Gastrocnemius medialis (tissue), 4 donors: ENCODE data around the gene EGFL6. TPM values are rescaled to one million over a fixed set of nuclear protein-coding genes. Genes with fewer than 3 reads are reported as not detected.
A peak's percentile ranks its signal among the peaks of the same experiment; 100 is the strongest.
"Not testable (repeated sequence)": the region's sequence is repeated elsewhere in the genome, so short reads cannot be mapped to it uniquely, and the experiment has no call there.

ENCODE experiments used
- ATAC-seq, 2 donors: fragments of 150-250 bp; one replicate each; pipeline ENCODE4 v1.9.1; 2016
- DNase-seq, 2 donors: peaks; one replicate each; pipeline ENCODE4 v3.0.0-alpha.2; 2019
- H3K27ac ChIP-seq, 4 donors: fragments of 200-600 bp; sonication (generic); 1 replicate in 1 of 4; 2 replicates in 3 of 4; pipeline ENCODE4 v1.5.1; 2016 to 2018; ENCODE audit warnings: mild to moderate bottlenecking in 2 of 4, moderate library complexity in 1 of 4
- H3K27me3 ChIP-seq, 3 donors: fragments of 200-600 bp; sonication (generic) in 2 of 3; 1 replicate in 1 of 3; 2 replicates in 2 of 3; pipeline versions ENCODE4 v1.5.1 to v1.6.0; 2016 to 2019; ENCODE audit warnings: mild to moderate bottlenecking in 1 of 3, moderate library complexity in 1 of 3
- H3K36me3 ChIP-seq, 2 donors: fragments of 200-600 bp; sonication (generic) in 1 of 2; one replicate each; pipeline ENCODE4 v1.5.1; 2017 to 2018
- H3K4me1 ChIP-seq, 2 donors: fragments of 200-600 bp; sonication (generic) in 1 of 2; one replicate each; pipeline ENCODE4 v1.5.1; 2016 to 2017; ENCODE audit warnings: mild to moderate bottlenecking in 2 of 2
- H3K4me3 ChIP-seq, 4 donors: fragments of 200-600 bp; sonication (generic) in 3 of 4; 1 replicate in 1 of 4; 2 replicates in 3 of 4; pipeline ENCODE4 v1.5.1; 2016 to 2019; ENCODE audit warnings: mild to moderate bottlenecking in 2 of 4
- H3K9me3 ChIP-seq, 3 donors: fragments of 200-600 bp; sonication (generic) in 2 of 3; 1 replicate in 1 of 3; 2 replicates in 2 of 3; pipeline ENCODE4 v1.5.1; 2016 to 2019
- CTCF ChIP-seq, 5 experiments: fragments of 450-650 bp in 3 of 5; fragments of 200-600 bp in 2 of 5; sonication (generic) in 2 of 5; IDR thresholded peaks in 4 of 5; conservative IDR thresholded peaks in 1 of 5; 1 replicate in 4 of 5; 2 replicates in 1 of 5; pipeline ENCODE4 v1.5.1; 2016 to 2019; ENCODE audit warnings: antibody characterized with exemption in 5 of 5, mild to moderate bottlenecking in 3 of 5, moderate library complexity in 3 of 5
- POLR2A ChIP-seq, 2 donors: fragments of 450-650 bp; IDR thresholded peaks; one replicate each; pipeline ENCODE4 v1.6.1; 2017; ENCODE audit warnings: antibody characterized with exemption in 2 of 2, mild to moderate bottlenecking in 2 of 2, moderate library complexity in 2 of 2
- in situ Hi-C, 4 donors: fragments of 200-750 bp; cut with MboI; loops; one replicate each; pipeline versions ENCODE4 v1.15.0 to v1.8.0; 2017; ENCODE audit warnings: low sequenced_read_pairs in 4 of 4
- intact Hi-C: fragments of 100-400 bp; cut with DNase I; formaldehyde crosslinking; loops from one replicate; pipeline ENCODE4 v1.15.1; 2023; ENCODE audit warnings: low total_unique reads
- total RNA-seq, 4 donors: library from RNA; depleted of rRNA; stranded (reverse); fragments of >200 nt; gene quantifications; one replicate each; pipeline versions ENCODE4 v1.1.0 to v1.2.3, GENCODE V29; 2016

EGFL6 gene
- total RNA-seq, 4 donors from 2014 or later, result 0.09 TPM; not detected in 3

- ATAC-seq (no peak), DNase-seq (peak in 1 of 2 donors; percentile 21)
- no peaks in the 10 kb centered on the region for H3K36me3 ChIP-seq
- intact Hi-C loops, result loop anchor here (5.0 kb wide), 1 partner anchor 140 kb away; no protein-coding TSS in a partner anchor
- peaks cover 5 to 6% of the 10 kb centered on the region in 2 donors for H3K4me1 ChIP-seq
- in situ Hi-C loops, result loop anchor here (5.0 to 25.0 kb wide), 3 partner anchors 135 to 145 kb away; no protein-coding TSS in a partner anchor
- no peak overlapping the region for H3K27ac ChIP-seq
- TF ChIP-seq CTCF (IDR thresholded peaks at IDR 0.05 in 4 of 5, conservative IDR thresholded peaks at IDR 0.05 in 1 of 5) (no peak), POLR2A (IDR thresholded peaks at IDR 0.05) (no peak)
- peaks cover 0 to 2% (median 0%) of the 10 kb centered on the region in 3 donors for H3K27me3 ChIP-seq
- H3K9me3 ChIP-seq, result no peaks in the 10 kb centered on the region
- H3K4me3 ChIP-seq, result no peak overlapping the region
These were observed 78.4 kb downstream of the EGFL6 start for GRCh38 chrX:13647709-13648212.

DNA sequence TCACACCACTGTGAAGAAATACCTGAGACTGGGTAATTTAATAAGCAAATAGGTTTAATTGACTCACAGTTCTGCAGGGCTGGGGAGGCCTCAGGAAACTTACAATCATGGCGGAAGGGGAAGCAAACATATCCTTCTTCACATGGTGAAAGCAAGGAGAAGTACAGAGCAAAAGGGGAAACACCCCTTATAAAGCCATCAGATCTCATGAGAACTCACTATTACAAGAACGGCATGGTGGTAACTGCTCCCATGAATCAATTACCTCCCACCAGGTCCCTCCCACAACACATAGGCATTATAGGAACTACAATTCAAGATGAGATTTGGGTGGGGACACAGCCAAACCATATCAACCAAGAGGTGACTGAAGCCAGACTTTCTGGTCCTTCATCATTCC is 78.9 kb downstream of the EGFL6 start:
- intact Hi-C loops, result loop anchor here (5.0 kb wide), 1 partner anchor 141 kb away; no protein-coding TSS in a partner anchor
- H3K4me3 ChIP-seq, H3K27me3 ChIP-seq, H3K4me1 ChIP-seq, H3K9me3 ChIP-seq, DNase-seq, H3K27ac ChIP-seq, ATAC-seq, H3K36me3 ChIP-seq: not testable (repeated sequence)
- in situ Hi-C loops, result loop anchor here (5.0 to 25.0 kb wide), 3 partner anchors 136 to 146 kb away; no protein-coding TSS in a partner anchor

DNA sequence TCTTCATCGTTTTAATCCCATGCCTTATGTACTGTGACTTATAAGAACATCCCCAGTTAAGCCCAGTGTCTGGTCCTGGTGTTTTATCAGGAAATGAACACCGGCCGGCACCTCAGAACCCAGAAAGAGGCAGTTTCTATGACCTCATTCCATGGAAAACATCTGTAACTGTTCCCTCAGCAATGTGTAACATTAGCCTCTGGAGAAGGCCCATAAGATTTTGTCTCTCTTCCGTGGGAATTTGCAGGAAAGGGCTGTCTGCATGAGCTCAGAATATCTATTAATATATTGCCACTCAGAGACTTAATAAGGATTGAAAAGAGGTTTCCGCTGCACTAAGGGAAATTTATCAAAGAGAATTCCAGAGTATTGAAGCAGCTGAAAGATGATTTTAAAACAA is 80.4 kb downstream of the EGFL6 start:
- intact Hi-C loops (loop anchor here (5.0 to 10.0 kb wide), 2 partner anchors 143 to 695 kb away; no protein-coding TSS in a partner anchor), in situ Hi-C loops (loop anchor here (5.0 to 25.0 kb wide), 6 partner anchors 85 to 387 kb away; partner anchors contain the start of genes OFD1 (in 2 of the 4), TRAPPC2 (in 2 of the 4) and GEMIN8 (in 1 of the 4))
- no peaks in the 10 kb centered on the region for H3K27me3 ChIP-seq
- DNase-seq, result no peak
- no peak overlapping the region for H3K4me3 ChIP-seq
- H3K4me1 ChIP-seq, result peaks cover 14 to 15% of the 10 kb centered on the region in 2 donors
- H3K27ac ChIP-seq, result peak overlapping the region in 1 of 4 donors; percentile 31
- TF ChIP-seq CTCF (IDR thresholded peaks at IDR 0.05 in 4 of 5, conservative IDR thresholded peaks at IDR 0.05 in 1 of 5), result no peak
- TF ChIP-seq POLR2A (IDR thresholded peaks at IDR 0.05), result no peak
- no peaks in the 10 kb centered on the region for H3K36me3 ChIP-seq
- ATAC-seq, result no peak
- H3K9me3 ChIP-seq, result no peaks in the 10 kb centered on the region

GRCh38 chrX:13650318-13650717 is 80.9 kb downstream of the EGFL6 start:
- DNase-seq, result no peak
- intact Hi-C loops (loop anchor here (10.0 kb wide), 1 partner anchor 696 kb away; no protein-coding TSS in a partner anchor), in situ Hi-C loops (loop anchor here in 3 of 4 donors (10.0 to 25.0 kb wide), 3 partner anchors 84 to 387 kb away; partner anchors contain the start of genes OFD1 (in 2 of the 3), TRAPPC2 (in 2 of the 3) and GEMIN8 (in 1 of the 3))
- no peak for ATAC-seq
- TF ChIP-seq POLR2A (IDR thresholded peaks at IDR 0.05) (no peak), CTCF (IDR thresholded peaks at IDR 0.05 in 4 of 5, conservative IDR thresholded peaks at IDR 0.05 in 1 of 5) (no peak)
- Histone ChIP-seq H3K9me3 (no peaks in the 10 kb centered on the region), H3K27ac (peak overlapping the region in 1 of 4 donors; percentile 31), H3K36me3 (no peaks in the 10 kb centered on the region), H3K4me3 (no peak overlapping the region), H3K27me3 (no peaks in the 10 kb centered on the region), H3K4me1 (peaks cover 14 to 15% of the 10 kb centered on the region in 2 donors)

DNA sequence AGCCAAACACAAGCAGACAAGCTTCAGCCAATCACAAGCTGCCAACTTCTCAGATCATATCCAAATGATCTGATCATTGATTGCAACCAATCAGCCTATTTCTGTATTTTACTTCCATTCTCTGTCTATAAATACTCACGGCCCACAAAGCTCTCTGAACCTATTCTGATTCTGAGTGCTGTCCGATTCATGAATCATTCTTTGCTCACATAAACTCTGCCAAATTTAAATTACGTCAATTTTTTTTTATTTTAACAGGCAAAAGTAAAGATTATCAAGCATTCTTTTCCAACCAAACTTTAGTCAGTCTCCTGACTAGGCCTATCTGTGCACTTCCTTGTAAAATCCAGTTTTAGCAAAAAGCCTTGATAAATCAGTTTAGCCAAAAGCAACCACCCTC is 81.7 kb downstream of the EGFL6 start:
- DNase-seq (no peak), ATAC-seq (no peak)
- H3K4me3 ChIP-seq, result no peak overlapping the region
- intact Hi-C loops (loop anchor here (10.0 kb wide), 1 partner anchor 696 kb away; no protein-coding TSS in a partner anchor), in situ Hi-C loops (loop anchor here in 3 of 4 donors (10.0 to 25.0 kb wide), 3 partner anchors 84 to 386 kb away; partner anchors contain the start of genes OFD1 (in 2 of the 3), TRAPPC2 (in 2 of the 3) and GEMIN8 (in 1 of the 3))
- no peaks in the 10 kb centered on the region for H3K36me3 ChIP-seq
- no peaks in the 10 kb centered on the region for H3K9me3 ChIP-seq
- H3K27ac ChIP-seq, result no peak overlapping the region
- TF ChIP-seq CTCF (IDR thresholded peaks at IDR 0.05 in 4 of 5, conservative IDR thresholded peaks at IDR 0.05 in 1 of 5) (no peak), POLR2A (IDR thresholded peaks at IDR 0.05) (no peak)
- H3K27me3 ChIP-seq, result no peaks in the 10 kb centered on the region
- H3K4me1 ChIP-seq, result peaks cover 14 to 15% of the 10 kb centered on the region in 2 donors
